GM13977 (cell line): ENCODE measurements around the gene RHAG.

Experiments
- DNase-seq: peaks from one replicate; pipeline ENCODE4 v3.0.0; 2012; ENCODE audit warnings: low spot score
- in situ Hi-C: fragments of 300-500 bp; cut with MboI; formaldehyde crosslinking; loops from one replicate; pipeline ENCODE4 v1.12.0; 2022; ENCODE audit warnings: low sequenced_read_pairs, low pct_unique_long_range_greater_than_20kb, mixed read lengths, inconsistent platforms; ENCODE audit not compliant: unreplicated experiment
- TF ChIP-seq, protein P1 (sequence below): IDR thresholded peaks from 2 replicates; pipeline ENCODE4 v1.5.1; 2012; ENCODE audit warnings: mild to moderate bottlenecking, control low read depth; ENCODE audit not compliant: insufficient read depth; ENCODE audit errors: extremely low read depth, missing control alignments

Gene RHAG

DNA sequence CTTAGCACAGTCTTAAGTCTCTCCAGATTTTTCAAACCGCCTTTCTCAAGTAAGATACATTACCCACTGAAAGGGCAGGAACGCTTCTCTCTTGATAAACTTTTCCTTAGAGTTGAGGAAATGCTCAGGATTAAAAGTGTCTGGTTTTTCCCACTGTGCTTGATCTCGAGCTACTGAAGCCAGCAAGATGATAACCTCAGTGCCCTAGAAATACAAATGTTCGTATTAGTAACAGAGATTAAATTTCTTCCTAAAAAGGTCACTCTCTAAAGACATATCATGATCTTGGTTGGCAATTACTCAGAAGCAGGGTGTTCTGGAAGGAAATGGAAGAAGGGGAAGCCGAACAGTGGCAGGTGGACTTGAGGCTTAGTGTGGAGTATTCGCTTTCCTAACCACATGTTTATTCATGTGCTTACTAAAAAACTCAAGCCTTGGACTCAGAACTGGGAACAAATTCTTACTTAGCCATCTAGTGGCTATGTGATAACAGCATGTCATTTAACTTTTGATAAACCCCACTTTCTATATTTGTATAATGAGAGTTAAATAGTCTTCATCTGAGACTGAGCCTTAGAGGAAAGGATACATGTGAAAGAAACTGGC is 66.1 kb downstream of the RHAG start:
- DNase-seq: no peak
- TF ChIP-seq, protein P1, sequence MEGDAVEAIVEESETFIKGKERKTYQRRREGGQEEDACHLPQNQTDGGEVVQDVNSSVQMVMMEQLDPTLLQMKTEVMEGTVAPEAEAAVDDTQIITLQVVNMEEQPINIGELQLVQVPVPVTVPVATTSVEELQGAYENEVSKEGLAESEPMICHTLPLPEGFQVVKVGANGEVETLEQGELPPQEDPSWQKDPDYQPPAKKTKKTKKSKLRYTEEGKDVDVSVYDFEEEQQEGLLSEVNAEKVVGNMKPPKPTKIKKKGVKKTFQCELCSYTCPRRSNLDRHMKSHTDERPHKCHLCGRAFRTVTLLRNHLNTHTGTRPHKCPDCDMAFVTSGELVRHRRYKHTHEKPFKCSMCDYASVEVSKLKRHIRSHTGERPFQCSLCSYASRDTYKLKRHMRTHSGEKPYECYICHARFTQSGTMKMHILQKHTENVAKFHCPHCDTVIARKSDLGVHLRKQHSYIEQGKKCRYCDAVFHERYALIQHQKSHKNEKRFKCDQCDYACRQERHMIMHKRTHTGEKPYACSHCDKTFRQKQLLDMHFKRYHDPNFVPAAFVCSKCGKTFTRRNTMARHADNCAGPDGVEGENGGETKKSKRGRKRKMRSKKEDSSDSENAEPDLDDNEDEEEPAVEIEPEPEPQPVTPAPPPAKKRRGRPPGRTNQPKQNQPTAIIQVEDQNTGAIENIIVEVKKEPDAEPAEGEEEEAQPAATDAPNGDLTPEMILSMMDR: no peak

DNA sequence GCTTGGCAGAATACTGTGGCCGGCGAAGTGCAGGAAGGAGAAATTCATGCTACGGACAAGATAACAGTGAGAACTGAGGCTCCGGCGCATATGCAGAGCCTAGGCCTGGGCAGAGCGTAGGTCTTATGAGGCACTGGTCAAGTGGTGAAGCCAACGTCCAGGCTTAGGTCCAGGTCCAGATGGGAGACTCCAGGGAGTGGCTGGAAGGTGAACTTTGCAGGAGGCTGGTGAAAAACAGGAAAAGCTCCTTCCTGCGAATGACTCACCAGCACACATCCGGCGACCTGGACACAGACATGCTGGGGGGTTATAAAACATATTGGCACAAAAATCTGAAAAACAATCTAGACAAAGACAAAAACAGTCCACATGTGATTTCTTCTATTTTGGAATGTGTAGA is 70.8 kb downstream of the RHAG start:
- in situ Hi-C loops: no loop called here
- DNase-seq: no peak
- TF ChIP-seq, protein P1: no peak

More for the DNA sequence above, 66.1 kb downstream of the RHAG start:
- in situ Hi-C loops: no loop called here

DNA sequence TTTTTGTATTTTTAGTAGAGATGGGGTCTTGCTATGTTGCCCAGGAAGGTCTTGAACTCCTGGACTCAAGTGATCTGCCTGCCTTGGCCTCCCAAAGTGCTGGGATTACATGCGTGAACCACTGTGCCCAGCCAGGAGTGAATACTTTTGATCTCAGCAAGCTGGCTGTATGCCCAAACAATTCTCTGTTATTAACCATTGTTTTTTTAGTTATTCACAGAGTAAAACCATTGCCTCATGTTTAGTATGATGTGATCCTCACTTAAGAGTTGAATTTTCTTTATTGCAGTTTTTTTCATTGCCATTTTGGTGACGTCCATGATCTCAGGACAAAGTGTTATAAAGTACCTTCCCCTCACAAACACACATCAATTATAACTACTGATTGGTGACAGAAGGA is 71.4 kb downstream of the RHAG start:
- in situ Hi-C loops: no loop called here
- TF ChIP-seq, protein P1: no peak
- DNase-seq: no peak

DNA sequence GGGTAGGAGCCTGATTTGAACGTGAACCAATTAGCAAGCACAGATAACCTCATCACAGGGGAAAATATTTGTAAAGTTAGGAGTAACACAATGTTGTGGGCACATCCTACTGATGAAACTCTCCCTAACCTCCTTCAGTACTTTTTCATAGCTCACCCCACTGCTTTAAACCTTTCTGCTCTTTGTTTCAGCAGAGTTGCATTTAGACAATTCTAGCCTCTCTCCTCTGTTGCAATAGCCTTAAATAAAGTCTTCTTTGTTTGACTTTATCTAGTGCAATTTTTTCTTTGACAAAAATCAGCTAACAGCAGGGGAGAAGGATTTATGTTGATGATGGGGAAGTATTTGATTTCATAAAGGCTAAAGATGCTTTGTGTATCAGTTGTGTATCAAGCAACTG is 72.1 kb downstream of the RHAG start:
- no peak for DNase-seq
- TF ChIP-seq, protein P1: no peak
- in situ Hi-C loops: no loop called here

DNA sequence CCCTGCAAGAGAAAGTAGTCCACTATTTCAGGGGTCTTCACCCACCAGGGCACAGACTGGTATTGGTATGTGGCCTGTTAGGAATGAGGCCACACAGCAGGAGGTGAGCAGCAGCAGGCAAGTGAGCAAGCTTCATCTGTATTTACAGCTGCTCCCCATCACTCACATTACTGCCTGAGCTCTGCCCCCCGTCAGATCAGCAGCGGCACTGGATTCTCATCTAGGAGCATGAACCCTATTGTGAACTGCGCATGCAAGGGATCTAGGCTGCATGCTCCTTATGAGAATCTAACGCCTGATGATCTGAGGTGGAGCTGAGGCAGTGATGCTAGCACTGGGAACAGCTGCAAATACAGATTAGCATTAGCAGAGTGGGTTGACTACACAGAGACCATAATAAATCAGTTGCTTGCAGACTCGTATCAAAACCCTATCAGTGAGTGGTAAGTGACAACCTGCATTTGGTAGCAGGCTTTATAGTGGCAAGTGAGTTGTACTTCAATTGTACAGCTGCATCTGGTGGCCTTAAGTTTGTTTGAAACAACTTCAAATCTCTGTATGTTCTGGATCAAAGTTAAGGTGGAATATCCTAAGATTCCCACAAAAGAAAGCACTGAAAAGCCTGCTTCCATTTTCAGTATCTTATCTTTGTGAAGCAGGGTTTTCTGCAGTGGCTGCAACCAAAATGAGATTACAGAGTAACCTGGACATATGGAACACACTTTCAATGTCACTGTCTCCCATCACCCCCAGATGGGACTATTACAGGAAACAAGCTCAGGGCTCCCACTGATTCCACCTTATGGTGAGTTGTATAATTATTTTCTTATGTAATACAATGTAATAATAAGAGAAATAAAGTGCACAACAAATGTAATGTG is 73.4 kb downstream of the RHAG start:
- TF ChIP-seq, protein P1: no peak
- DNase-seq: no peak

DNA sequence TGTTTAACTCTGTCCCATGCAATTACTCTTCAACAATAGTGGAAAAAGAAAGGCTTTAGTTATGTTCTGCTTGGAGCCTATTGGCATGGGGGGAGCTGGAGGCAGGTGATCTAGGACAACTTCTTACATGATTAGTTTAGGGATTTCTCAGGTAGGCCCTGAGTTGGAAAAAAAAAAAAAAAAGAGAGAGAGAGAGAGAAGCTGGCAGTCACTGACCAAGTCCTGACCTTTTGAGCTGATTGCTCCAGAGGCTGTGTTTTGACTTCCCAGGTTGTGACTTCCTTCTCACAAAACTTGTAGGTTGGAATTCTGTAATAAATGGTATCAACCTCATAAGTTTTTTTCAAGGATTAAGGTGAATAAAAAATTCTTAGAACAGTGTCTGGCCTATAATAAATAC is 78.4 kb downstream of the RHAG start:
- TF ChIP-seq, protein P1: no peak
- in situ Hi-C loops: no loop called here
- DNase-seq: no peak

More for the DNA sequence above, 73.4 kb downstream of the RHAG start:
- in situ Hi-C loops: no loop called here
